Measurements from ENCODE around the gene SAP25.
"Not testable (repeated sequence)": the region's sequence is repeated elsewhere in the genome, so short reads cannot be mapped to it uniquely, and the experiment has no call there.

Gene SAP25

GRCh38 chr7:100535982-100536381 lies 37.7 kb downstream of the SAP25 start:
- DNase-seq (ENCODE audit: low read depth in 2 of 2), result not testable (repeated sequence)

- DNase-seq (ENCODE audit: low read depth in 2 of 2), result no peak
Measured at GRCh38 chr7:100532165-100533022, 41.3 kb downstream of the SAP25 start.

- DNase-seq (ENCODE audit: low read depth in 2 of 2), result not testable (repeated sequence)
Measured at GRCh38 chr7:100528108-100528866, 45.4 kb downstream of the SAP25 start.

GRCh38 chr7:100523192-100523591 lies 50.5 kb downstream of the SAP25 start:
- not testable (repeated sequence) for DNase-seq (ENCODE audit: low read depth in 2 of 2)

All from activated CD4-positive, alpha-beta T cell treated with anti-CD3 and anti-CD28 coated beads for 24 hours (primary cell).